ENCODE results near the gene GTF2E1.
"Not testable (repeated sequence)": the region's sequence is repeated elsewhere in the genome, so short reads cannot be mapped to it uniquely, and the experiment has no call there.

The GTF2E1 gene

GRCh38 chr3:120756061-120756460 is 13.5 kb downstream of the GTF2E1 start:
- no peak for DNase-seq

GRCh38 chr3:120758551-120758950 is 16.0 kb downstream of the GTF2E1 start:
- not testable (repeated sequence) for DNase-seq

GRCh38 chr3:120762615-120763014 is 20.1 kb downstream of the GTF2E1 start:
- DNase-seq, result no peak

GRCh38 chr3:120763601-120764000 is 21.1 kb downstream of the GTF2E1 start:
- DNase-seq, result no peak

- no peak for DNase-seq
Observed at GRCh38 chr3:120764206-120764605, 21.7 kb downstream of the GTF2E1 start.

GRCh38 chr3:120765830-120766493 is 23.4 kb downstream of the GTF2E1 start:
- DNase-seq, result no peak

- DNase-seq, result no peak
Observed at GRCh38 chr3:120766576-120766975, 24.0 kb downstream of the GTF2E1 start.

- no peak for DNase-seq
Observed at GRCh38 chr3:120767106-120767505, 24.6 kb downstream of the GTF2E1 start.

GRCh38 chr3:120769436-120769835 is 26.9 kb downstream of the GTF2E1 start:
- DNase-seq, result no peak

- DNase-seq, result no peak
Observed at GRCh38 chr3:120770891-120771290, 28.3 kb downstream of the GTF2E1 start.

GRCh38 chr3:120772081-120772480 is 29.5 kb downstream of the GTF2E1 start:
- no peak for DNase-seq

GRCh38 chr3:120773932-120774331 is 31.4 kb downstream of the GTF2E1 start:
- DNase-seq, result no peak

GRCh38 chr3:120775411-120775810 is 32.9 kb downstream of the GTF2E1 start:
- DNase-seq, result no peak

GRCh38 chr3:120778776-120779175 is 36.2 kb downstream of the GTF2E1 start:
- no peak for DNase-seq

- no peak for DNase-seq
Observed at GRCh38 chr3:120780977-120781376, 38.4 kb downstream of the GTF2E1 start.

- DNase-seq, result not testable (repeated sequence)
Observed at GRCh38 chr3:120785832-120786231, 43.3 kb downstream of the GTF2E1 start.

- DNase-seq, result no peak
Observed at GRCh38 chr3:120791010-120791409, 48.5 kb downstream of the GTF2E1 start.

GRCh38 chr3:120791913-120792312 is 49.4 kb downstream of the GTF2E1 start:
- DNase-seq, result no peak

GRCh38 chr3:120793601-120794000 is 51.1 kb downstream of the GTF2E1 start:
- DNase-seq, result no peak

- DNase-seq, result peak; percentile 82
Observed at GRCh38 chr3:120795017-120795648, 52.6 kb downstream of the GTF2E1 start.

GRCh38 chr3:120795959-120796358 is 53.4 kb downstream of the GTF2E1 start:
- no peak for DNase-seq

GRCh38 chr3:120796976-120797375 is 54.4 kb downstream of the GTF2E1 start:
- DNase-seq, result no peak

GRCh38 chr3:120797857-120798256 is 55.3 kb downstream of the GTF2E1 start:
- no peak for DNase-seq

GRCh38 chr3:120798346-120798745 is 55.8 kb downstream of the GTF2E1 start:
- DNase-seq, result no peak

GRCh38 chr3:120800625-120801024 is 58.1 kb downstream of the GTF2E1 start:
- no peak for DNase-seq
